ENCODE results near the gene PACS2. TPM values are rescaled to one million over a fixed set of nuclear protein-coding genes. Genes with fewer than 3 reads are reported as not detected.
"Not testable (repeated sequence)": the region's sequence is repeated elsewhere in the genome, so short reads cannot be mapped to it uniquely, and the experiment has no call there.

The PACS2 gene
- total RNA-seq, 1 experiment from 2014 or later = 55.2 TPM

DNA sequence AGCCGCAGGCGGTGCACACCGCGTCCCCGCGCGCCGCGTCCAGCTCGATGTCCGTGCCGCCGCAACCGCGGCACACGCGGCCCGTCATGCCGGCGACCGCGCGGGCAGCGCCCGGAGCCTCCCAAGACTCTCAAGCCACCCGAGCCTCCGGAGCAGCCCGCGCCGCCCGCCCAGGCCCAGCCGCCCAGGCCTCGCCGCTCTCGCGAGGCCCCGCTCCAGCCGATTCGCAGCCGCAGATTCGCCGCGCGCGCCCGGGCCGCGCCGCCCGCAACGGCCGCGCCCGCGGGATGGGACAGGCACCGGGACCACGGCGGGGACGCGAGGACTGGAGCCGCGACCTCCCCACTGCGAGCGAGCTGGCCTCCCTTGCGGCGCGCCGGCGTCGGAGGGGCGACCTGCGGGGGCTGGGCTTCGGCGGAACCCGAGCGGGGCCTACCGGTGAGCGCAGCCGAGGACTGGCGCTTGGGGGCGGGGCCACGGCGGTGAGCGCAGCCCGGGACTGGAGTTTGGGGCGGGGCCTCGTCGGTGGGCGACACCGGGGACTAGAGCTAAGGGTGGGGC, 13.9 kb upstream of the PACS2 start, which contains the start of gene BRF1:
Gene BRF1, minus strand, starts transcription at position 460 of the 561 bp plus-strand sequence. Its CDS starts 372 bp downstream, at position 88.
- no TSS peak for BruUV-seq (replicated peaks)
- ATAC-seq = peak; percentile 93
- H3K4me1 ChIP-seq (ENCODE audit: control insufficient read depth, insufficient read depth, low read length) = no peaks in the 10 kb centered on the region
- H3K36me3 ChIP-seq (ENCODE audit: control insufficient read depth, insufficient read depth, low read length) = no peaks in the 10 kb centered on the region; the same call in 1 of the 2 replicates
- H3K27me3 ChIP-seq (ENCODE audit: control insufficient read depth, insufficient read depth, low read length) = no peaks in the 10 kb centered on the region
- TF ChIP-seq SIN3A (IDR thresholded peaks at IDR 0.05; ENCODE audit: borderline replicate concordance, insufficient read depth, low read depth, low read length) = no peak
- no peak; the same call in 1 of the 2 replicates for TF ChIP-seq POLR2AphosphoS5 (IDR thresholded peaks at IDR 0.05; ENCODE audit: low read depth, low read length)
- TF ChIP-seq, protein P1, sequence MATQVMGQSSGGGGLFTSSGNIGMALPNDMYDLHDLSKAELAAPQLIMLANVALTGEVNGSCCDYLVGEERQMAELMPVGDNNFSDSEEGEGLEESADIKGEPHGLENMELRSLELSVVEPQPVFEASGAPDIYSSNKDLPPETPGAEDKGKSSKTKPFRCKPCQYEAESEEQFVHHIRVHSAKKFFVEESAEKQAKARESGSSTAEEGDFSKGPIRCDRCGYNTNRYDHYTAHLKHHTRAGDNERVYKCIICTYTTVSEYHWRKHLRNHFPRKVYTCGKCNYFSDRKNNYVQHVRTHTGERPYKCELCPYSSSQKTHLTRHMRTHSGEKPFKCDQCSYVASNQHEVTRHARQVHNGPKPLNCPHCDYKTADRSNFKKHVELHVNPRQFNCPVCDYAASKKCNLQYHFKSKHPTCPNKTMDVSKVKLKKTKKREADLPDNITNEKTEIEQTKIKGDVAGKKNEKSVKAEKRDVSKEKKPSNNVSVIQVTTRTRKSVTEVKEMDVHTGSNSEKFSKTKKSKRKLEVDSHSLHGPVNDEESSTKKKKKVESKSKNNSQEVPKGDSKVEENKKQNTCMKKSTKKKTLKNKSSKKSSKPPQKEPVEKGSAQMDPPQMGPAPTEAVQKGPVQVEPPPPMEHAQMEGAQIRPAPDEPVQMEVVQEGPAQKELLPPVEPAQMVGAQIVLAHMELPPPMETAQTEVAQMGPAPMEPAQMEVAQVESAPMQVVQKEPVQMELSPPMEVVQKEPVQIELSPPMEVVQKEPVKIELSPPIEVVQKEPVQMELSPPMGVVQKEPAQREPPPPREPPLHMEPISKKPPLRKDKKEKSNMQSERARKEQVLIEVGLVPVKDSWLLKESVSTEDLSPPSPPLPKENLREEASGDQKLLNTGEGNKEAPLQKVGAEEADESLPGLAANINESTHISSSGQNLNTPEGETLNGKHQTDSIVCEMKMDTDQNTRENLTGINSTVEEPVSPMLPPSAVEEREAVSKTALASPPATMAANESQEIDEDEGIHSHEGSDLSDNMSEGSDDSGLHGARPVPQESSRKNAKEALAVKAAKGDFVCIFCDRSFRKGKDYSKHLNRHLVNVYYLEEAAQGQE (IDR thresholded peaks at IDR 0.05; ENCODE audit: insufficient read depth in 1 of 2, low read depth in 2 of 2, low read length in 1 of 2) = no peak
- TF ChIP-seq, protein P2, sequence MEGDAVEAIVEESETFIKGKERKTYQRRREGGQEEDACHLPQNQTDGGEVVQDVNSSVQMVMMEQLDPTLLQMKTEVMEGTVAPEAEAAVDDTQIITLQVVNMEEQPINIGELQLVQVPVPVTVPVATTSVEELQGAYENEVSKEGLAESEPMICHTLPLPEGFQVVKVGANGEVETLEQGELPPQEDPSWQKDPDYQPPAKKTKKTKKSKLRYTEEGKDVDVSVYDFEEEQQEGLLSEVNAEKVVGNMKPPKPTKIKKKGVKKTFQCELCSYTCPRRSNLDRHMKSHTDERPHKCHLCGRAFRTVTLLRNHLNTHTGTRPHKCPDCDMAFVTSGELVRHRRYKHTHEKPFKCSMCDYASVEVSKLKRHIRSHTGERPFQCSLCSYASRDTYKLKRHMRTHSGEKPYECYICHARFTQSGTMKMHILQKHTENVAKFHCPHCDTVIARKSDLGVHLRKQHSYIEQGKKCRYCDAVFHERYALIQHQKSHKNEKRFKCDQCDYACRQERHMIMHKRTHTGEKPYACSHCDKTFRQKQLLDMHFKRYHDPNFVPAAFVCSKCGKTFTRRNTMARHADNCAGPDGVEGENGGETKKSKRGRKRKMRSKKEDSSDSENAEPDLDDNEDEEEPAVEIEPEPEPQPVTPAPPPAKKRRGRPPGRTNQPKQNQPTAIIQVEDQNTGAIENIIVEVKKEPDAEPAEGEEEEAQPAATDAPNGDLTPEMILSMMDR (IDR thresholded peaks at IDR 0.05) = no peak
- TF ChIP-seq TCF7L2 (IDR thresholded peaks at IDR 0.05; ENCODE audit: low read depth, low read length) = no peak
- POLR2A ChIA-PET = interaction anchor here (0.6 to 0.9 kb wide), 3 partner anchors 14 to 434 kb away, joined by 3 to 5 read pairs (median 4); partner anchors contain the start of gene PACS2
- intact Hi-C loops (cut with micrococcal nuclease; ENCODE audit: unreplicated experiment) = no loop called here
- no peak for DNase-seq (ENCODE audit: low read depth, low spot score)
- in situ Hi-C loops (cut with HindIII; ENCODE audit: low pct_unique_long_range_greater_than_20kb, low sequenced_read_pairs) = no loop called here
- H3K27ac ChIP-seq (ENCODE audit: low read length) = peak within 1 kb of the TSS; percentile 72
- H3K4me3 ChIP-seq (ENCODE audit: low read depth in 2 of 2, low read length in 2 of 2) = peak within 1 kb of the TSS; percentile 63 to 71
- CTCF ChIA-PET = interaction anchor here (0.7 to 0.9 kb wide), 2 partner anchors 51 to 127 kb away, joined by 3 to 9 read pairs; no protein-coding TSS in a partner anchor
- H3K9me3 ChIP-seq (ENCODE audit: control insufficient read depth, insufficient read depth, low read depth, low read length) = no peaks in the 10 kb centered on the region

DNA sequence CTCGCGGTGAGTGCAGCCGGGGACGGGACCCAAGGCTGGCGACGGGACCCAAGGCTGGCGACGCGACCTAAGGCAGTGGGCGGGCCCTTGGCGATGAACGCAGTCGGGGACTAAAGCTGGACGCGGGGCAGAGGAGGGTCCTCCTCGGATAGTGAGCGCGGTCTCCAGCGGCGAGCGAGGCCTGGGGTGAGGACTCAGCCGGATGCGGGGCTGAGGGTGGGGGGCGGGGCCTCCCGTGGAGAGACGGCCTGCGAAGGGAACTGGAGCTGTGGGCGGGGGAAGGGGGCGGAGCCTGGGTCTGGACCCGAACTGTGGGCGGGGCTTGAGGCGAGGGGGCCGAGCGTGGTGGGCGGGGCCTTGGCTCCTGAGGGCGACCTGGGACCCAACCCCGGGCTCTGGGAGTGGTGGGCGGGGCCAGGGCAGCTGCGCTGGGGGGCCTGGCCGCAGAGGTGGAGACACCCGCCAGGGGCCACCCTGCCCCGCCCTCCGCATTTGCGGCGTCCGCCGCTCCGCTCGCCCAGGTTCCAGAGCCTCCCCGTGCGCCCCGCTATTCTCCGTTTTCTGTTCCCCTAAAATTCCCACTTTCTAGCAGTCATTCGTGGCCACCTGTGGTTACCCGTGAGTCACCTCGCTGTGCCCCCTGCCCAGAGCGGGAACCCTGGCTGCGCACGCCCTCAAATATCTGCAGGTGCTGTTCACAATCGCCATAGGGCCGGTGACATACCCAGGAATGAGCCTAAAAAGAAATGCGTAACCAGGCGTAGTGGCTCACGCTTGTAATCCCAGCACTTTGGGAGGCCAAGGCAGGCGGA, 13.2 kb upstream of the PACS2 start:
- in situ Hi-C loops (cut with HindIII; ENCODE audit: low pct_unique_long_range_greater_than_20kb, low sequenced_read_pairs) = no loop called here

DNA sequence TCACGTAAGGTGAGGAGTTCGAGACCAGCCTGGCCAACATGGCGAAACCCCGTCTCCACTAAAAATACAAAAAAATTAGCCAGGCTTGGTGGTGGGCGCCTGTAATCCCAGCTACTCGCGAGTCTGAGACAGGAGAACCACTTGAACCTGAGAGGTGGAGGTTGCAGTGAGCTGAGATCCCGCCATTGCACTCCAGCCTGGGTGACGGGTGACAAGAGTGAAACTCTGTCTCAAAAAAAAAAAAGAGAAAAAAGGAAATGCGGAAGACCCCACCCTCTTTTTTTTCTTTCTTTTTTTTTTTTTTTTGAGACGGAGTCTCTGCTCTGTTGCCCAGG, 12.7 kb upstream of the PACS2 start:
- POLR2A ChIA-PET = interaction anchor here (0.7 kb wide), 1 partner anchor 12 kb away, joined by 3 read pairs; the partner anchor contains the start of gene PACS2
- Histone ChIP-seq H3K27ac (ENCODE audit: low read length) (0 out of 2 replicates have a peak overlapping the region, but pooled peaks have one; percentile 57), H3K4me3 (ENCODE audit: low read depth in 2 of 2, low read length in 2 of 2) (peak overlapping the region; percentile 54 to 71)
- intact Hi-C loops (cut with micrococcal nuclease; ENCODE audit: unreplicated experiment); H3K36me3 ChIP-seq (ENCODE audit: control insufficient read depth, insufficient read depth, low read length); in situ Hi-C loops (cut with HindIII; ENCODE audit: low pct_unique_long_range_greater_than_20kb, low sequenced_read_pairs); CTCF ChIA-PET; H3K9me3 ChIP-seq (ENCODE audit: control insufficient read depth, insufficient read depth, low read depth, low read length); H3K4me1 ChIP-seq (ENCODE audit: control insufficient read depth, insufficient read depth, low read length); ATAC-seq; H3K27me3 ChIP-seq (ENCODE audit: control insufficient read depth, insufficient read depth, low read length); BruUV-seq (replicated peaks); DNase-seq (ENCODE audit: low read depth, low spot score): not testable (repeated sequence)

More for the DNA sequence above, 13.2 kb upstream of the PACS2 start:
- CTCF ChIA-PET = interaction anchor here (0.7 to 0.9 kb wide), 2 partner anchors 51 to 126 kb away, joined by 3 to 9 read pairs; no protein-coding TSS in a partner anchor
- Histone ChIP-seq H3K4me1 (ENCODE audit: control insufficient read depth, insufficient read depth, low read length) (no peaks in the 10 kb centered on the region), H3K27ac (ENCODE audit: low read length) (0 out of 2 replicates have a peak overlapping the region, but pooled peaks have one; percentile 57), H3K27me3 (ENCODE audit: control insufficient read depth, insufficient read depth, low read length) (no peaks in the 10 kb centered on the region), H3K9me3 (ENCODE audit: control insufficient read depth, insufficient read depth, low read depth, low read length) (no peaks in the 10 kb centered on the region), H3K36me3 (ENCODE audit: control insufficient read depth, insufficient read depth, low read length) (no peaks in the 10 kb centered on the region; the same call in 1 of the 2 replicates), H3K4me3 (ENCODE audit: low read depth in 2 of 2, low read length in 2 of 2) (peak overlapping the region; percentile 54 to 71)
- no TSS peak for BruUV-seq (replicated peaks)
- ATAC-seq (peak; percentile 90), DNase-seq (ENCODE audit: low read depth, low spot score) (peak; percentile 61)
- TF ChIP-seq TCF7L2 (IDR thresholded peaks at IDR 0.05; ENCODE audit: low read depth, low read length) (no peak), POLR2AphosphoS5 (IDR thresholded peaks at IDR 0.05; ENCODE audit: low read depth, low read length) (peak; percentile 60)
- intact Hi-C loops (cut with micrococcal nuclease; ENCODE audit: unreplicated experiment) = no loop called here
- POLR2A ChIA-PET = interaction anchor here (0.9 kb wide), 1 partner anchor 13 kb away, joined by 3 read pairs; the partner anchor contains the start of gene PACS2
